Measurements from ENCODE around the gene SMIM32.

The SMIM32 gene

DNA sequence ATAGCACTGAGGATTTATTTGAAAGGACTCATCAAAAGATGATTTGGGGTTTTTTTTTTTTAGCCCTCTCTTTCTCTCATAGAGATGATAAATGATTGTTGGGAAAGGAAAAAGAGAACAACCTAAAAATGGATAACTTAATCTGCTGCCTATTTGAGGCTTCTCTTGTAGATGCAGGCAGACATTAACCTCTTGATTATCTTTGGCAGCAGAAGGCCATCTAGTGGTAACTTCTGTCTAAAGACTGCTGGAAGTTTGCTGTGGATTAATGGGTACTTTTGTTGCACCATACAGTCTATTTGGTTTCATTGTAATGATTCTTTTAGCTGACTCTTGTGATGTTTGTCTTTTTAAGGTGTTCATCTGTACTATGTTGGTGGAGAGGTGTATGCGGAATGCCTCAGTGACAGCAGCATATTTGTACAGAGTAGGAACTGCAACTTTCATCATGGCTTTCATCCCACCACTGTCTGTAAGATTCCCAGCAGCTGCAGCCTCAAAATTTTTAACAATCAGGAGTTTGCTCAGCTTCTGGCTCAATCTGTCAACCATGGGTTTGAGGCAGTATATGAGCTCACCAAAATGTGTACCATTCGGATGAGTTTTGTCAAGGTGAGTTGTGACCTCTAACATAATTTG lies 18.8 kb downstream of the SMIM32 start:
- peak; percentile 61 for ATAC-seq
- no peaks in the 10 kb centered on the region for H3K4me1 Mint-ChIP-seq
- H3K9me3 Mint-ChIP-seq, result no peaks in the 10 kb centered on the region
- no peaks in the 10 kb centered on the region for H3K27me3 Mint-ChIP-seq
- DNase-seq, result no peak
- H3K4me3 Mint-ChIP-seq, result no peak overlapping the region
- H3K27ac Mint-ChIP-seq, result no peak overlapping the region

DNA sequence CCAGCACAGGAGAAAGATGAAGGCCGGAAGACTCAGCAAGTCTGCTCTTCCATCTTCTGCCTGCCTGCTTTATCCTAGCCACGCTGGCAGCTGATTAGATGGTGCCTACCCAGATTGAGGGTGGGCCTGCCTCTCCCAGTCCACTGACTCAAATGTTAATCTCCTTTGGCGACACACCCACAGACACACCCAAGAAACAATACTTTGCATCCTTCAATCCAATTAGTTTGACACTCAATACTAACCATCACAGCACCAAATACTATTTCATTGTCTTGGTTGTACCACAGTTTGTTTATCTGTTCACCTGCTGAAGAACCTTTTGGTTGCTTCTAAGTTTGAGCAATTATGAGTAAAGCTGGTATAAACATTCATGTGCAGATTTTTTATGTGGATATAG lies 23.7 kb downstream of the SMIM32 start:
- ATAC-seq (no peak), DNase-seq (no peak)
- Mint-ChIP-seq H3K9me3 (no peaks in the 10 kb centered on the region), H3K27ac (no peak overlapping the region), H3K4me1 (no peaks in the 10 kb centered on the region), H3K4me3 (no peak overlapping the region), H3K27me3 (no peaks in the 10 kb centered on the region)

DNA sequence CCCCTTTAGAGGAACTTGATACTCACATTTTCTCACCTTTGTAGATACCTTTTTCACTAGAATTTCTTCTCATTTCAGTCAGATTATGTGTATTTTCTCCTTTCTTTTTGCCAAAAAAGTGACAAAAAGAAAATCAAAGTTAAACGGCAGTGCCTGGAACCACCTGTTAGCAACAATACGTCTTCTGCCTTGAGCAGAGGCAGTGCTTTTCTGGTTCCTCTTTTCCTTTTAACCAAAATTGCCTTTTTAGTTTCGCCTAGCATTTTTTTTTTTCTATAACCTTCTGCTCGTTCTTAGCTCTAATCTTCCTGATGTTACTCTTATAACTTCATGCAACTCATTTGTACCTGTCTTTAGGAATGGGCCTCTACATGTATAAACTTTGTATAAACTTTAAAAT lies 26.1 kb downstream of the SMIM32 start:
- no peak for DNase-seq
- ATAC-seq, result no peak
- H3K27me3 Mint-ChIP-seq, result no peaks in the 10 kb centered on the region
- H3K27ac Mint-ChIP-seq, result no peak overlapping the region
- H3K9me3 Mint-ChIP-seq, result no peaks in the 10 kb centered on the region
- no peak overlapping the region for H3K4me3 Mint-ChIP-seq
- H3K4me1 Mint-ChIP-seq, result no peaks in the 10 kb centered on the region

DNA sequence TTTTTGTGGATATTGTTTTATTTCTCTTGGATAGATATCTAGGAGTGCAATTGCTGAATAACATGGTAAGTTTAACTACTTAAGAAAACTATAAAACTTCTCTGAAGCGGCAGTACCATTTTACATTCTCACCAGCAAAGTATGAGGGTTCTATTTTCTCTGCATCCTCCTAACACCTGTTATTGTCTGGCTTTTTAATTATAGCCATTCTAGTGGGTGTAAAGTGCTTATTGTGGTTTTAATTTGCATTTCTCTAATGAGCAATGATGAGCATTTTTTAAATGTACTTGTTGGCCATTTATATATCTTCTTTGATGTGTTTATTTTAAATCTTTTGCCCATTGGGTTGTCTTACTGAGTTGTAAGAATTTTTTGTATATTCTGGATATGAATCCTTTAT lies 28.7 kb downstream of the SMIM32 start:
- H3K4me3 Mint-ChIP-seq, result no peak overlapping the region
- DNase-seq, result no peak
- H3K4me1 Mint-ChIP-seq, result peaks cover 7% of the 10 kb centered on the region
- no peaks in the 10 kb centered on the region for H3K27me3 Mint-ChIP-seq
- H3K27ac Mint-ChIP-seq, result no peak overlapping the region
- no peaks in the 10 kb centered on the region for H3K9me3 Mint-ChIP-seq
- ATAC-seq, result no peak

DNA sequence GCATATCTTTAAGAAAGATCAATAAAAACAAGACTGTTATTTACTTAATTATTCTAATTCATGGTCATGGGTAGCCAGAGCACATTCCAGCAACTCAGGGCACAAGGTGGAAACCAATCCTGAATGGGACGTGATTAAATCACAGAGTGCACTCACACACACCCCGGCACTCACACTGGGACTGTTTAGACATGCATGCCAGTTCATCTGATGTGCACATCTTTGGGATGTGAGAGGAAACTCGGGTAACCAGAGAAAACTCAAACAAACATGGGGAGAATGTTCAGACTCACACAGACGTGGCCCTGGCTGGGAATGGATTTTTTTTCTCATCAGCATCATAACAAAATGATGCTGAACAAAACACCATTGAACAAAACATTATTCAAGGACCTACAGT lies 31.0 kb downstream of the SMIM32 start:
- H3K9me3 Mint-ChIP-seq, result no peaks in the 10 kb centered on the region
- no peak for DNase-seq
- no peak overlapping the region for H3K4me3 Mint-ChIP-seq
- H3K4me1 Mint-ChIP-seq, result peaks cover 7% of the 10 kb centered on the region
- H3K27me3 Mint-ChIP-seq, result no peaks in the 10 kb centered on the region
- ATAC-seq, result no peak
- H3K27ac Mint-ChIP-seq, result no peak overlapping the region

DNA sequence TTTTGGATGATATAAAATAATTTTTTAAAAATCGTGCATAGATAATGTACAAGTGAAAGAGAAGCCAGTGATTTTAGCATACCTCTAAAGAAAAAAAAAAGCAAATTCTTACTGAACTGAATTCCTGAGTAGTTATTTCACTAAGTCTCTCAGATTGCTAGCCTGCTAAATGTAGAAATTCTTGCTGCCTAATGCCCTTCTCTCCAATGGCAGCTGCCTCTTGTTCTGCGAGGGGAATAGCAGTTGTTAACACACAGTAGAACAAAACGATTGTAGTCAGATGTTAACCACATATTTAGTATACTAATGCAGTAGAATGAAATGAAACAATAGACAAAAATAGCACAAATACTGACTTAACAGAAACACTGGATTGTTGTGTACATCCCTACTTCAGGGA lies 33.5 kb downstream of the SMIM32 start:
- Mint-ChIP-seq H3K9me3 (no peaks in the 10 kb centered on the region), H3K27ac (no peak overlapping the region)

DNA sequence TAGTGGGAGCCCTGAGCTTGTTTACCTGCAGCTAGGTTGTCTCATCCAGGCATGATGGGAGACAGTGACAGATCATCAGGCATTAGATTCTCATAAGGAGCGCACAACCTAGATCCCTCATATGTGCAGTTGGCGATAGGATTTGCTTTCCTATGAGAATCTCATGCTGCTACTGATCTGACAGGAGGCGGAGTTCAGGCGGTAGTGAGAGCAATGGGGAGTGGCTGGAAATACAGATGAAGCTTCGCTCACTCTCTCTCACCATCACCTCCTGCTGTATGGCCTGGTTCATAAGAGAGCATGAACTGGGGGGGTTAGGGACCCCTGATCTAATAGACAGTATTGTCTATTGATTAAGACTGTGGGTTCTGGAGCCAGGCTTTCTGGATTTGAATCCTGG lies 35.4 kb downstream of the SMIM32 start:
- no peak for DNase-seq
- H3K9me3 Mint-ChIP-seq, result no peaks in the 10 kb centered on the region
- ATAC-seq, result no peak
- H3K27ac Mint-ChIP-seq, result no peak overlapping the region
- H3K27me3 Mint-ChIP-seq, result no peaks in the 10 kb centered on the region
- H3K4me3 Mint-ChIP-seq, result no peak overlapping the region
- peaks cover 7% of the 10 kb centered on the region for H3K4me1 Mint-ChIP-seq

More for the DNA sequence above, 33.5 kb downstream of the SMIM32 start:
- DNase-seq (no peak), ATAC-seq (no peak)
- H3K27me3 Mint-ChIP-seq, result no peaks in the 10 kb centered on the region
- no peak overlapping the region for H3K4me3 Mint-ChIP-seq
- H3K4me1 Mint-ChIP-seq, result peaks cover 7% of the 10 kb centered on the region

DNA sequence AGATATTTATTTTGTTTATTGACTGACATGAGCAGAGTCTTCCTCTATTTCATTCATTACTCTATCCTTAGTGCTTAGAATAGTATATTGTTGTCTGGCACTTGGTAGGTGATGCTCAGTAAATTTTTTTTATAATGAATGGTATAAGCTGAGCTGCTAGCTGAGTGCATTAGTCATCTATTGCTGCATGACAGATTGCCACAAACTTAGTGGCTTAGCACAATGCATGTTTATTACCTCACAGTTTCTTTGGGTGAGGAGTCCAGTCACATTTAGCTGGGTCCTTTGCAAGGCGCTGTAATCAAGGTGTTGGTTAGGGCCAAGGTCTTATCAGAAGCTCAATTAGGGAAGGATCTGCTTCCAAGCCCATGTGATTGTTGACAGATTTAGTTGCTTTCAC lies 37.2 kb downstream of the SMIM32 start:
- no peak for DNase-seq

DNA sequence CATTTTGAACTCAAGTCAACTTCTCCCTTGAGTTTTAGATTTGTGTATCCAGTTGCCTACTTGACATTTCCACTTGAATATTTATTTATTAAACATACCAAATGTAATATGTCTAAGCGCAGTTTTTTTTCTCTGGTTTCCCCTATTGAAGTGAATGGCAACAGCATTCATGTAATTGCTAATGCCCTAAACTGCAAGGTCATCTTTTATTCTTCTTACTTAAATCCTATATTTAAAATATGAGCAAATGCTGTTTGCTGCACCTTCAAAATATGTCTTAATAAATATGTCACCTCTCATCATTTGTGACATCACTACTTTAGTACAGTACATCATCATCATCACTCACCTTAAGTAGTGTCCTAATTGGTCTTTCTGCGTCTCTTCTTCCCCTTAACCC lies 37.9 kb downstream of the SMIM32 start:
- DNase-seq (no peak), ATAC-seq (no peak)
- H3K27me3 Mint-ChIP-seq, result no peaks in the 10 kb centered on the region
- H3K4me1 Mint-ChIP-seq, result no peaks in the 10 kb centered on the region
- H3K9me3 Mint-ChIP-seq, result no peaks in the 10 kb centered on the region
- no peak overlapping the region for H3K4me3 Mint-ChIP-seq
- no peak overlapping the region for H3K27ac Mint-ChIP-seq

More for the DNA sequence above, 37.2 kb downstream of the SMIM32 start:
- H3K4me1 Mint-ChIP-seq, result peaks cover 6% of the 10 kb centered on the region
- ATAC-seq, result no peak
- no peak overlapping the region for H3K27ac Mint-ChIP-seq
- H3K9me3 Mint-ChIP-seq, result no peaks in the 10 kb centered on the region
- no peak overlapping the region for H3K4me3 Mint-ChIP-seq
- H3K27me3 Mint-ChIP-seq, result no peaks in the 10 kb centered on the region

DNA sequence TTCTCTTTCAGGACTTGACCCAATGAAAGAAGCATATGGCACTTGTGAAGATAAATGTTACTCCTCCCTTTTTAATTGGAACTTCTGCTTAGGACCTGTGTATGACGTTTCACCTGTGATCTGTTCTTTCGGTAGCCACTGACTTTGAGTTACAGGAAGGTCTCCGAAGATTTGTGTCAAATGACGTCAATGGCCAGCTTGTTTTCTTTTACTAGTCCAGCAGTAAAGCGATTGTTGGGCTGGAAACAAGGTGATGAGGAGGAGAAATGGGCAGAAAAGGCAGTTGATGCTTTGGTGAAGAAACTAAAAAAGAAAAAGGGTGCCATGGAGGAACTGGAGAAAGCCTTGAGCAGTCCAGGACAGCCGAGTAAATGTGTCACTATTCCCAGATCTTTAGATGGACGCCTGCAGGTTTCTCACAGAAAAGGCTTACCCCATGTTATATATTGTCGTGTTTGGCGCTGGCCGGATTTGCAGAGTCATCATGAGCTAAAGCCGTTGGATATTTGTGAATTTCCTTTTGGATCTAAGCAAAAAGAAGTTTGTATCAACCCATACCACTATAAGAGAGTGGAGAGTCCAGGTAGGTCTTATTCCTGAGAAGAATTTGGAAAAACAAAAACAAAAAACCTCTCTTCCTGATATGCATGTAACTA lies 39.3 kb downstream of the SMIM32 start:
- Mint-ChIP-seq H3K4me3 (no peak overlapping the region), H3K4me1 (no peaks in the 10 kb centered on the region), H3K27me3 (no peaks in the 10 kb centered on the region), H3K9me3 (no peaks in the 10 kb centered on the region), H3K27ac (no peak overlapping the region)
- DNase-seq (no peak), ATAC-seq (no peak)

DNA sequence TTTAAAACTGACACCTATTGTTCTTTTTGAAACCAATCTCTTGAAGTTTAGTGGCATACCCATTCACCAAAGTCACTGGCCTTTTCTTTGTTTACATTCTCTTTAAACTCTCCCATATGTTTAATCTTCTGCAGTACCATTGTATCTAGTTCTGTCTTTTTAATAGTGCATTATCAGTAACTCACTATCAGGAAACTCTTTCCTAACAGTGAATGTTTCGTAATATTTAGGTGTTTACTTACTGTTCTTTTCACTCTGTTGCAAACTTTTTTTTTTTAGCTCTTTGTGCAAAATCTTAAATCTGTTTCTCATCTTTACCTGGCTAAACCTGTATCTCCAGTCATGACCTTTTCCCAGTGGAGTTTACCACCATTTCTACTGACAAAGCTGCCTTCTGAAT lies 43.1 kb downstream of the SMIM32 start:
- DNase-seq (no peak), ATAC-seq (no peak)
- Mint-ChIP-seq H3K27me3 (no peaks in the 10 kb centered on the region), H3K27ac (no peak overlapping the region), H3K9me3 (no peaks in the 10 kb centered on the region), H3K4me3 (no peak overlapping the region), H3K4me1 (peaks cover 8% of the 10 kb centered on the region)

DNA sequence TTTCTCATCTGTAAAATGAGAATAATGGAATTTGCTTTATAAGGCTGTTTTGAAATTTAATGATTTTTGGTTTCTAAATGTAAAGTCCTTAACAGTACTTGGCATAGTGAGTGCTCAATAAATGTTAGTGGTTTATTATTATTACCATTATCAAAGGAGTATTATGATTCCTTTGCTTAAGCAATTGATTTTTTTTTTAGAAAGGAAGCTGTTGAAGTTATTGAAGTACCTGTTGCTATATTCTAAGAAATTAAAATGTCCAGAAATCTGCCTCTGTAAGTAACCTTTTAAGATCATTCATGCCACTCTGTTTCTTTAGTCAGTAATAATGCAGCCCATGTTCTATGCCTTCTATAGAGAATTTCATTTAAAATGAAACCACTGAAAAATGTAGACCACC lies 45.3 kb downstream of the SMIM32 start:
- H3K4me3 Mint-ChIP-seq, result no peak overlapping the region
- H3K27me3 Mint-ChIP-seq, result no peaks in the 10 kb centered on the region
- DNase-seq (no peak), ATAC-seq (no peak)
- H3K4me1 Mint-ChIP-seq, result peaks cover 8% of the 10 kb centered on the region
- H3K27ac Mint-ChIP-seq, result no peak overlapping the region
- H3K9me3 Mint-ChIP-seq, result no peaks in the 10 kb centered on the region

DNA sequence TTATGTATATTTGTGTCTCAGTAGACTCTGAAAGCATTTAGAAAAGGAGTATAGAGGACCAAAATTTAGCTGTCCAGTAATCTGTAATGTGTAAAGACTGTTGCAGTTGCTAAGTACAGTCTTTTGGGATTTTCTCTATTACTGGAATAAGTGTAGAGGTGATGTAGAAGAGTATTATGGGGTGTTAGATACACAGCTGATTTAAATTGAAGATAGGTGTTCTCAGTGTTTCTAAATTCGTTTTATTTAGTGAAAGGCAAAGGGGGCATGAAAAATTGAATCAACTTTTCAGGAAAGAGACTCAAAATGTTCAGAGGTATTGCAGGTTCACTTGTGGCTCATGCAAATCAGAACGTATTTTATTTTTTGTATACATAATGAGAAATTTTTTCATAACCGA lies 46.8 kb downstream of the SMIM32 start:
- Mint-ChIP-seq H3K27me3 (no peaks in the 10 kb centered on the region), H3K4me3 (no peak overlapping the region), H3K4me1 (peaks cover 8% of the 10 kb centered on the region), H3K9me3 (no peaks in the 10 kb centered on the region), H3K27ac (no peak overlapping the region)
- DNase-seq, result no peak
- no peak for ATAC-seq

DNA sequence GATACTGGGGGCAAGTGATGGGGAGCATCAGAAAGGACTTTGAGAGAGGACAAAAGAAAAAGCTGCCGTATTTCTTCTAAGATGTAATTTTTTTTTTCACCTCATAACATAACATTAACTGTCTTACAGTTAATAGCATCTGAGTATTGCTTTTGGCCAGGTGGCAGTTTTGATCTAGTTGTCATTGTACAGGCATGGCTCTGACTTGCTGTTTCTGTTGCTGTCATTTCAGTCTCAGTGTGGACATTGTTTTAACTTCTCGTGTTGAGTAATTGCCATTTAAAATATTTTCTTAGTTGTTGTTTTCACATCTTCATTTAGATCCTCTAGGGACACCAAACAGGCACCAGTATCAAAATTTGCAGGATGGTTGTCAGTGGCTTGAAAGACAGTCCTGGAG lies 47.9 kb downstream of the SMIM32 start:
- Mint-ChIP-seq H3K9me3 (no peaks in the 10 kb centered on the region), H3K27me3 (no peaks in the 10 kb centered on the region), H3K27ac (no peak overlapping the region), H3K4me3 (no peak overlapping the region), H3K4me1 (peaks cover 8% of the 10 kb centered on the region)
- DNase-seq (no peak), ATAC-seq (no peak)

DNA sequence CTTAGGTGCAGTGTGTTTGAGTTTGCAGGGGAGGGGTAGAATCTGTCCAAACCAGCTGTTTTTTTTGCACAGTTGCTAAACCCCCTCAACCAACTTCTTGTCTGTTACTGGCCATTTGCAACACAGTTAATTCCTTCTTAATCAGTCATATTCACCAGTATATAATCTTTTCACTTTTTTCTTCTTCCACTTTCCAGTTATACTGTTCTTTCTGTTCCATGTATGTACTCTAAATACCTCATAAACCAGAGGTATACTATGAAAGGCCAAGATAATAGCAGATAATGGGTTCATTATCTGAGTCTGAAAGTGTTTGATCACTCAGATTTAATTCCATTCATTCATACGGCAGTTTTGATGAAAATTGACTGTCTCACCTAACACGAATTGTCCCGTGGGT lies 49.2 kb downstream of the SMIM32 start:
- DNase-seq (no peak), ATAC-seq (no peak)
- no peak overlapping the region for H3K4me3 Mint-ChIP-seq
- peaks cover 14% of the 10 kb centered on the region for H3K4me1 Mint-ChIP-seq
- H3K9me3 Mint-ChIP-seq, result no peaks in the 10 kb centered on the region
- H3K27me3 Mint-ChIP-seq, result no peaks in the 10 kb centered on the region
- no peak overlapping the region for H3K27ac Mint-ChIP-seq

DNA sequence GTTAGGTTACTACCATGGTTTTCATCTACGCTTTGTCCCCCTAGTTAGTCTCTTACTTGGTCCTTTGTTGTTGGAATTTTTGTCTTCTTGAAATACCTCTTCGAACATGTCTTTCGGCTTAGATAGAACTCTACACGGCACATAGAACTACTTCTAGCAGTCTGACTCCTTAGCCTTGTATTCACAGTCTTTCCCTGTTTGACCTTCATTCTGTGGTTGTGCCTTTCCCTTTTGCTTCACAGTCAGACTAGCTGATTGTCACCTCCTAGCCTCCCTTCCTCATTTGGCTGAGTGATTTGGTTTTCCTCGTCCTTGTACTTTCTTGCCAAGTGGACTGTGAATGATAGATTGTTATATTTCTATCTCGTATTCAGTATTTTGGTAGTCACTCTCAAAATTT lies 49.6 kb downstream of the SMIM32 start:
- ATAC-seq (no peak), DNase-seq (no peak)
- Mint-ChIP-seq H3K9me3 (no peaks in the 10 kb centered on the region), H3K4me1 (peaks cover 16% of the 10 kb centered on the region), H3K27ac (no peak overlapping the region), H3K27me3 (no peaks in the 10 kb centered on the region), H3K4me3 (no peak overlapping the region)

DNA sequence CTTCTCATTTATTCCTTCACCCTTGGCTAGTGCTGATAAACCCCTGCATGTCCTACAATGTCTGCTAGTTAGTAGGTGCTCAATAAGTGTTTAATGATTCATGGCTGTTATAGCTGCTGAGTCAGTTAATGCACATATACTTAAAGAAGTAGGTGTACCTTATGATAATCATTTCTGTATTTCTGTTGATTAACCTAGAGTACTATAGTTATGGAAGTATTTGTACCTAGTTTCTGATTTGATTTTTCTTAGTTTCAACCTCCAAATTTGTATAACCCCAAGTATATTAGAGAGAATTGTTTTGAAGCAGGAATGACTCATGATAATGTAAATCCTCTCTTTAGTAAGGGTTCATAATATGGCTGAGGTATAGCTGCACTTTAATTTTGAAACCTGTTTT lies 51.4 kb downstream of the SMIM32 start:
- ATAC-seq, result peak; percentile 84
- H3K27ac Mint-ChIP-seq, result no peak overlapping the region

More for the DNA sequence above, 51.4 kb downstream of the SMIM32 start:
- no peaks in the 10 kb centered on the region for H3K9me3 Mint-ChIP-seq
- no peaks in the 10 kb centered on the region for H3K27me3 Mint-ChIP-seq
- H3K4me3 Mint-ChIP-seq, result no peak overlapping the region
- H3K4me1 Mint-ChIP-seq, result peaks cover 24% of the 10 kb centered on the region
- DNase-seq, result no peak
